Measurements from ENCODE around the gene SAE1.
"Not testable (repeated sequence)": the region's sequence is repeated elsewhere in the genome, so short reads cannot be mapped to it uniquely, and the experiment has no call there.

Gene SAE1

GRCh38 chr19:47240996-47241918, 110.6 kb downstream of the SAE1 start:
- peak; percentile 91 for DNase-seq (ENCODE audit: low spot score)

- DNase-seq (ENCODE audit: low spot score) = no peak
These were observed 111.4 kb downstream of the SAE1 start for GRCh38 chr19:47241919-47242577.

- DNase-seq (ENCODE audit: low spot score) = peak; percentile 27
These were observed 112.7 kb downstream of the SAE1 start for GRCh38 chr19:47243364-47243775.

GRCh38 chr19:47243776-47244547, 113.3 kb downstream of the SAE1 start:
- peak; percentile 91 for DNase-seq (ENCODE audit: low spot score)

- peak; percentile 80 for DNase-seq (ENCODE audit: low spot score)
These were observed 116.8 kb downstream of the SAE1 start for GRCh38 chr19:47247308-47247990.

- not testable (repeated sequence) for DNase-seq (ENCODE audit: low spot score)
These were observed 122.4 kb downstream of the SAE1 start for GRCh38 chr19:47253016-47253415.

GRCh38 chr19:47253467-47253881, 122.8 kb downstream of the SAE1 start:
- no peak for DNase-seq (ENCODE audit: low spot score)

GRCh38 chr19:47253970-47254369, 123.3 kb downstream of the SAE1 start:
- no peak for DNase-seq (ENCODE audit: low spot score)

GRCh38 chr19:47255879-47256692, 125.5 kb downstream of the SAE1 start, which contains the start of gene CCDC9:
Gene CCDC9, plus strand, starts transcription at chr19:47256525. Its CDS starts 1,876 bp downstream, at chr19:47258401.
- peak; percentile 91 for DNase-seq (ENCODE audit: low spot score)

- DNase-seq (ENCODE audit: low spot score) = peak; percentile 98
These were observed 126.2 kb downstream of the SAE1 start for GRCh38 chr19:47256693-47257410.

GRCh38 chr19:47257411-47258169, 127.0 kb downstream of the SAE1 start:
- DNase-seq (ENCODE audit: low spot score) = no peak

- DNase-seq (ENCODE audit: low spot score) = no peak
These were observed 127.8 kb downstream of the SAE1 start for GRCh38 chr19:47258434-47258833.

- DNase-seq (ENCODE audit: low spot score) = no peak
These were observed 128.4 kb downstream of the SAE1 start for GRCh38 chr19:47258895-47259555.

Measured in CD4-positive, alpha-beta T cell treated with Interleukin-2 at 100 ng/mL for 4 hours (primary cell).